Measurements from ENCODE around the gene HOXB3. TPM values are rescaled to one million over a fixed set of nuclear protein-coding genes. Genes with fewer than 3 reads are reported as not detected.

Gene HOXB3
- total and polyA plus RNA-seq, 2 donors (not counting 1 experiment from before 2014, with no cell fraction given) = 15.7 to 28.6 TPM

- Histone ChIP-seq H3K27me3 (ENCODE audit: control insufficient read depth, insufficient read depth, low read length) (no peaks in the 10 kb centered on the region), H2AFZ (ENCODE audit: low read length) (no peak overlapping the region), H3K27ac (ENCODE audit: insufficient read depth, low read length) (peak overlapping the region; percentile 92), H3K9ac (ENCODE audit: insufficient read depth, low read length) (peak overlapping the region; percentile 83), H3K4me3 (replicated peaks in 1 of 4; ENCODE audit: control extremely low read depth in 1 of 4, insufficient read depth in 1 of 4, low read depth in 3 of 4, low read length in 4 of 4) (peak overlapping the region; percentile 83 to 93 (median 88)), H3K79me2 (ENCODE audit: control insufficient read depth, insufficient read depth, low read length) (peaks cover 95% of the 10 kb centered on the region), H4K20me1 (ENCODE audit: control insufficient read depth, extremely low read depth, insufficient read depth, low read length) (no peaks in the 10 kb centered on the region), H3K4me2 (ENCODE audit: extremely low read depth, insufficient read depth, low read length) (peak overlapping the region; percentile 95), H3K36me3 (ENCODE audit: control insufficient read depth, insufficient read depth, low read length) (peaks cover 3% of the 10 kb centered on the region), H3K9me3 (ENCODE audit: control insufficient read depth, insufficient read depth, low read depth, low read length) (no peaks in the 10 kb centered on the region), H3K4me1 (ENCODE audit: control insufficient read depth, extremely low read depth, insufficient read depth, low read length) (peaks cover 4% of the 10 kb centered on the region)
- DNase-seq (ENCODE audit: low read depth in 2 of 2) = peak; percentile 46 to 96
- TF ChIP-seq EZH2 (IDR thresholded peaks at IDR 0.05; ENCODE audit: low read length, missing control alignments) (no peak), CTCF (conservative IDR thresholded peaks at IDR 0.05 in 1 of 2, IDR thresholded peaks at IDR 0.05 in 1 of 2; ENCODE audit: low read depth in 1 of 2, low read length in 2 of 2) (no peak)
These were observed 8.0 kb upstream of the HOXB3 start for GRCh38 chr17:48597778-48598631.

GRCh38 chr17:48597528-48597777 is 7.4 kb upstream of the HOXB3 start:
- Histone ChIP-seq H3K9me3 (ENCODE audit: control insufficient read depth, insufficient read depth, low read depth, low read length) (no peaks in the 10 kb centered on the region), H3K4me3 (replicated peaks in 1 of 4; ENCODE audit: control extremely low read depth in 1 of 4, insufficient read depth in 1 of 4, low read depth in 3 of 4, low read length in 4 of 4) (peak overlapping the region; percentile 83 to 93 (median 88)), H3K36me3 (ENCODE audit: control insufficient read depth, insufficient read depth, low read length) (peaks cover 3% of the 10 kb centered on the region), H3K27me3 (ENCODE audit: control insufficient read depth, insufficient read depth, low read length) (no peaks in the 10 kb centered on the region), H3K4me2 (ENCODE audit: extremely low read depth, insufficient read depth, low read length) (peak overlapping the region; percentile 95), H4K20me1 (ENCODE audit: control insufficient read depth, extremely low read depth, insufficient read depth, low read length) (no peaks in the 10 kb centered on the region), H3K27ac (ENCODE audit: insufficient read depth, low read length) (peak overlapping the region; percentile 92), H3K9ac (ENCODE audit: insufficient read depth, low read length) (peak overlapping the region; percentile 83), H3K79me2 (ENCODE audit: control insufficient read depth, insufficient read depth, low read length) (peaks cover 96% of the 10 kb centered on the region), H2AFZ (ENCODE audit: low read length) (no peak overlapping the region), H3K4me1 (ENCODE audit: control insufficient read depth, extremely low read depth, insufficient read depth, low read length) (peaks cover 4% of the 10 kb centered on the region)
- no peak for DNase-seq (ENCODE audit: low read depth in 2 of 2)
- TF ChIP-seq CTCF (conservative IDR thresholded peaks at IDR 0.05 in 1 of 2, IDR thresholded peaks at IDR 0.05 in 1 of 2; ENCODE audit: low read depth in 1 of 2, low read length in 2 of 2) (no peak), EZH2 (IDR thresholded peaks at IDR 0.05; ENCODE audit: low read length, missing control alignments) (no peak)

- peaks cover 4% of the 10 kb centered on the region for H3K4me1 ChIP-seq (ENCODE audit: control insufficient read depth, extremely low read depth, insufficient read depth, low read length)
- peaks cover 3% of the 10 kb centered on the region for H3K36me3 ChIP-seq (ENCODE audit: control insufficient read depth, insufficient read depth, low read length)
- no peak overlapping the region for H2AFZ ChIP-seq (ENCODE audit: low read length)
- H3K9ac ChIP-seq (ENCODE audit: insufficient read depth, low read length) = peak overlapping the region; percentile 83
- H3K4me2 ChIP-seq (ENCODE audit: extremely low read depth, insufficient read depth, low read length) = peak overlapping the region; percentile 95
- no peaks in the 10 kb centered on the region for H3K27me3 ChIP-seq (ENCODE audit: control insufficient read depth, insufficient read depth, low read length)
- H3K4me3 ChIP-seq (replicated peaks in 1 of 4; ENCODE audit: control extremely low read depth in 1 of 4, insufficient read depth in 1 of 4, low read depth in 3 of 4, low read length in 4 of 4) = peak overlapping the region; percentile 83 to 93 (median 88)
- H3K79me2 ChIP-seq (ENCODE audit: control insufficient read depth, insufficient read depth, low read length) = peaks cover 97% of the 10 kb centered on the region
- no peaks in the 10 kb centered on the region for H3K9me3 ChIP-seq (ENCODE audit: control insufficient read depth, insufficient read depth, low read depth, low read length)
- peak overlapping the region; percentile 92 for H3K27ac ChIP-seq (ENCODE audit: insufficient read depth, low read length)
- peak in 1 of 2 donors; percentile 83 for DNase-seq (ENCODE audit: low read depth in 2 of 2)
- TF ChIP-seq CTCF (conservative IDR thresholded peaks at IDR 0.05 in 1 of 2, IDR thresholded peaks at IDR 0.05 in 1 of 2; ENCODE audit: low read depth in 1 of 2, low read length in 2 of 2) (no peak), EZH2 (IDR thresholded peaks at IDR 0.05; ENCODE audit: low read length, missing control alignments) (no peak)
- H4K20me1 ChIP-seq (ENCODE audit: control insufficient read depth, extremely low read depth, insufficient read depth, low read length) = no peaks in the 10 kb centered on the region
These were observed 6.9 kb upstream of the HOXB3 start for GRCh38 chr17:48596735-48597527.

Measured in fibroblast of lung (primary cell).